ENCODE measurements around the gene KCNJ6.

DNA sequence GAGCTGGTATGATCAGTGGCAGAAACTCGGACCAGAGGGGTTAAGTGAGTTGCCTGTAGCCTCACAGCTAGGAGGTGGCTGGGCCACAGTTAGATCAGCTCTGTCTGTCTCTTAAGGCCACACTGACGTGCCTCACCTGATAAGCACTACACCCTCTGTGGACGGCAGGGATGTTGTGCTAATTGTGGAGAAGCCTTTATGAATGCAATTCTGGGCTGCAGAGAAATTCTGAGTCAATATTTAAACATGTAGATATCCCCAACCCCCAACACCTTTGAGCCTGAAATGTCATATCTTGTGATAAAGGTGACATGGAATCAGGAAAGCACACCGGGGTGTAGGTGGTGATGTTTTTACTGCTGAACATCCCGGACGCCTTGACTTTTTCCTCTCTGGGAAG, 88.3 kb downstream of the KCNJ6 start:
- TF ChIP-seq ARNTL (CRISPR knock-in tag; IDR thresholded peaks at IDR 0.05; ENCODE audit: borderline replicate concordance, low read depth) (no peak), RARB (CRISPR knock-in tag; IDR thresholded peaks at IDR 0.05) (no peak), GLIS3 (CRISPR knock-in tag; IDR thresholded peaks at IDR 0.05) (no peak), ESRRG (CRISPR knock-in tag; IDR thresholded peaks at IDR 0.05) (no peak), ZFP3 (CRISPR knock-in tag; IDR thresholded peaks at IDR 0.05) (no peak), CSDC2 (CRISPR knock-in tag; IDR thresholded peaks at IDR 0.05) (no peak), TCF4 (CRISPR knock-in tag; IDR thresholded peaks at IDR 0.05; ENCODE audit: borderline replicate concordance) (no peak), ZNF565 (CRISPR knock-in tag; conservative IDR thresholded peaks at IDR 0.05; ENCODE audit: low read depth) (no peak)
- TF ChIP-seq, protein P1, sequence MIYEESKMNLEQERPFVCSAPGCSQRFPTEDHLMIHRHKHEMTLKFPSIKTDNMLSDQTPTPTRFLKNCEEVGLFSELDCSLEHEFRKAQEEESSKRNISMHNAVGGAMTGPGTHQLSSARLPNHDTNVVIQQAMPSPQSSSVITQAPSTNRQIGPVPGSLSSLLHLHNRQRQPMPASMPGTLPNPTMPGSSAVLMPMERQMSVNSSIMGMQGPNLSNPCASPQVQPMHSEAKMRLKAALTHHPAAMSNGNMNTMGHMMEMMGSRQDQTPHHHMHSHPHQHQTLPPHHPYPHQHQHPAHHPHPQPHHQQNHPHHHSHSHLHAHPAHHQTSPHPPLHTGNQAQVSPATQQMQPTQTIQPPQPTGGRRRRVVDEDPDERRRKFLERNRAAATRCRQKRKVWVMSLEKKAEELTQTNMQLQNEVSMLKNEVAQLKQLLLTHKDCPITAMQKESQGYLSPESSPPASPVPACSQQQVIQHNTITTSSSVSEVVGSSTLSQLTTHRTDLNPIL (CRISPR knock-in tag; IDR thresholded peaks at IDR 0.05; ENCODE audit: low read depth): no peak

Data from SK-N-SH treated with all-trans-retinoic acid at 6 μM for 48 hours (cell line).